Measurements from ENCODE around the gene AKAP6. TPM values are rescaled to one million over a fixed set of nuclear protein-coding genes. Genes with fewer than 3 reads are reported as not detected.
"Not testable (repeated sequence)": the region's sequence is repeated elsewhere in the genome, so short reads cannot be mapped to it uniquely, and the experiment has no call there.

The AKAP6 gene
- polyA plus RNA-seq, 3 donors = 2.0 to 3.3 (median 2.7) TPM

DNA sequence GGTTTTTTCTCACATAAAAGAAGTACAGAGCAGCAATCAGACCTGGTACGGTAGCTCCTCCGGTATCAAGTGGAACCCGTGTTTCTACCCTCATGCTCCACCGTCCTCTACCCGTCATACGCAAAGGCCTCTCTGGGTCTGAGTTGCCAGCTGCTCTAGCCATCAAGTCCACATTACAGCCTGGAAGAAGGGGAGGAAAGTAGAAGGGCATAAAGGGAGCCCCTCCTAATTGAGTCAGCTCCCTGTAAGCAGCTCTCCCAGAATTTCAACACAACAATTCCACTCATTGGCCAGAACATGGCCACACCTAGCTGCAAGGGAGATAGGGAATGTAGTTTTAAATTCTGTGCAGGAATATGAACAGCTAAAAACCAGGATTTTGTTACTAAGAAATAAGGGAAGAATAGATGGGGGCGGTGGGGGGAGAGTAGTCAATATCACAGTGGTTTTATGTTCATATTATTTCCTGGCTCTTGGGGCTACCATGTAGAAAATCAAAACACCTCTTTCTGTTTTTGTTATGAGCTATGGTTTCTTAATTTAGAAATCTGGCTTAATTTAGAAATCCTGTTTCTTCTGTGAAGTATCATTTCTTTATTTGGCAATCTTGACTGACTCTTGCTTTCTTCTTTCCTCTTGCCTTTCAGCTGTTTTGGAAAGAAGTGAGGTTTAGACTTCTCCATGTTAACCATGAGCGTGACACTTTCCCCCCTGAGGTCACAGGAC is 103.9 kb downstream of the AKAP6 start:
- DNase-seq (ENCODE audit: low read depth in 3 of 3, low spot score in 2 of 3) = no peak

GRCh38 chr14:32434180-32434579 is 105.1 kb downstream of the AKAP6 start:
- no peak for DNase-seq (ENCODE audit: low read depth in 3 of 3, low spot score in 2 of 3)

DNA sequence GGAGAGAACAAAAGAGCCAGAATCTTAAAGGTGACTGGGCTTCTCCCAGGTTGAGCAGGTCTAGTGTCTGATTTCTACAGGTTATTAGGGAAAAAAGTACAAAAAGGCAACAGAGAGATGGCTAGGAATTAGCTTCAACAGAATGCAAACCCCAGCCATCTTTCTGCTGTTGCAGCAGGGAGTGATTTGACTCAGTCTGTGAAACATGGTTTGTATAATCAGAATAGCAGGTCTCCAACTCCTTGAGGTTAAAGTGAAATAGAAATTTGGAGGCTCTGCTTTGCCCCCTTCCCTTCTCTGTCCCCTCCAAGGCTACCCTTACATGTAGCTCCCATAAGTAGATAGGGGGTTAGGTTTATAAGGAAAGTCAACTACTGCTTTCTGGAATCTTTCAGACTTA is 105.8 kb downstream of the AKAP6 start:
- DNase-seq (ENCODE audit: low read depth in 3 of 3, low spot score in 2 of 3) = no peak

DNA sequence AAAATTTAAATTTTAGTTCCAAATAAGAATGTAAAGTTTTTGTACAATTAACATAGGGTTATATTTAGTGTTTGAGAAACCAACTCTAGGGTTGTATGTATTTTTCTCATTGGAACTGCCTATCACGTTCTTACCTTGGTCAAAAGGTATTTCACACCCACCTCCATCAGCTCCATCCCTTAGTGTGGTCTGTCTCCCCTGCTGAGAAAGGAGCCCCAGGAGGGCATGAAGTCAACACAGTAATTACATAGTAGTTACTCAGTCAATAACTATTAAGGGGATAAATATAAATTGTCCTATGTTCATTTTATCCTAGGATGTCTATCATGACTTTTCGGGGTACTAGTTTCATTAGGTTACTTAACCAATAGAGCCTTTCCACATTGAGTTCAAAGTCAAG is 106.3 kb downstream of the AKAP6 start:
- no peak for DNase-seq (ENCODE audit: low read depth in 3 of 3, low spot score in 2 of 3)

GRCh38 chr14:32436993-32437392 is 107.9 kb downstream of the AKAP6 start:
- DNase-seq (ENCODE audit: low read depth in 3 of 3, low spot score in 2 of 3) = no peak

GRCh38 chr14:32438517-32438916 is 109.4 kb downstream of the AKAP6 start:
- DNase-seq (ENCODE audit: low read depth in 3 of 3, low spot score in 2 of 3) = no peak

DNA sequence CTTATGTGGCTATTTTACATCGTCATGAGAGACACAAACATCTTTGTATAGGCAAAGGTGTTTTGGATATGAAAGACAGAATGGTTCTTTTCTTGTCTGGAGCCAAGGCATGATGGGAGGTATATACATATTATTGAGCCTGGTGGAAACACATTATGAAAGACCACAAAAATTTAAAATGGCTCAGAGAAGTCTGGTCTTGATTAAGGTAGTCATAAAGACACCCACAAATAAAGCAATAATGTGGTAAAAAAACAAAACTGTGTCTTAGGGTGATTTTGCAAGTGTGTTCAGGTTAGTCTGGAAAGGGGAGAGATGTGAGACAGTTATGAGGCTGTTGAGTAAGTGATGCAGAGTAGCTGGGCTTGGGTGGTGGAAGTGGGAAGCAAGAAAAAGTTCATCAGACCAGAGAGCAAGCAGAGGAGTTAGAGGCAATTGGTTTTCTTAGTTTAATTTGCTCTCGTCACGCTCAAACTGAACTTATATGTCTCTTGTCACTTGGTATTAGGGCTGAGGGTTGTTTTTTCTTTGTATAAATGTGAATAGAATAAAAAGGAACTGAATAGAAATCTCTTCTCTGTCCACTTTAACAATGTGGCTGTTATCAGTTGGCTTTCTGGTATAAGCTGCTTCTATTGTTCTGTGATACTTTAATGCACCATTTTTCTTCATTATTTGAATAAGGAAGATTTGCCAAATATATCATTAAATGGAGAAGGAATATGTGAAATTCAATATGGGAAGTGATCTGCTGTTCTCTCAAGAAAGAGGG is 115.0 kb downstream of the AKAP6 start:
- no peak for DNase-seq (ENCODE audit: low read depth in 3 of 3, low spot score in 2 of 3)

- no peak for DNase-seq (ENCODE audit: low read depth in 3 of 3, low spot score in 2 of 3)
Observed at GRCh38 chr14:32447371-32447770, 118.3 kb downstream of the AKAP6 start.

DNA sequence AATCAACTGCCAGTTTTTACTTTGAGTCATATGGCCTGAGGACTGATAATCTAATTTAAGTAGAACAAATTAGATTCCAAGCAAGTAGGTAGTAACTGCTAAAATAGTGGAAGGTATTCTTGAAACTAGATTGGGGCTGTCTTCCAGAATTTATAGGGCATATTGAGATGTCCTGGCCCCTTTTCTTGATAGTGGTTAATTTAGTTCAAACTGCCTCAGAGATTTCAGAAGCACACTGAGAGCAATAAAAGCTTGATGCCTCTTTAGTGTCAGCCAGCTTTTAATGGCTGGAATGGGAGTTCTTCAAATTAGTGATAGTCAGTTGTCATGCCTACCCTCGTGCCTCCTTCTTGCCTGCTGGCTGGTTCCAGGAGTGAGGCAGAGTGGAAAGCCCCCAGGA is 120.5 kb downstream of the AKAP6 start:
- DNase-seq (ENCODE audit: low read depth in 3 of 3, low spot score in 2 of 3) = no peak

DNA sequence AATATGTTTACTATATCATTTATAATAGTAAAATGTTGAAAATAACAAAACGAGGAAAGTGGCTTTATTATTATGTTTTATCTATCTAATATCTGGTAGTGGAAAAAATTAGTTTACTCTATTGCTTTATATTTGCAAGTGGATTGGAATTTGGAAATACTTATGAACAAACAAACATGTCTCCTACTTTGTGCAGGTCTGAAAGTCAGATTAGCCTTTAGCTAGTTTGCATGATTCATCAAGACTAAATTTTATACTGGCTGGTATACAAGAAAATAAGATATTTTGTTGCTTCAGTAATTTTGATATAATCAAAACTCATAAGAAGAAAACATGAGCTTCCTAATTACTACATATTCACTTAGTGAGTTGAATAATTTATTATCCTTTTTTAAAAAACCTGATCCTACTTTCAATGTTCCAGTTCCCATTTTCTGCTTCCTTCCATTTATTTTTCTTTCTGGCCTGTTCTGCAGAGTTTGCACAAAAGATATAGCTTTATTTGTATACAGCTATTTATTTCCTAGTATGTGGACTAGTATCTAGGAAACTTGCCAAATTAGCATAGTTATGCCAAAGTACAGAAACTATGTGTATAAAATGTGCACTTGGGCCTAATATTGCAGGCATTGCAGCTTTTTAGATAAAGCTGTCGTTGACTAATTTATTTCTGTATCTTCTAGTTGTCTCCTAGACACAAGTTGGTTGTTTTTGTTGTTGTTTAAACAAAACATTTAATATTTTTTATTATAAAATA is 122.0 kb downstream of the AKAP6 start:
- DNase-seq (ENCODE audit: low read depth in 3 of 3, low spot score in 2 of 3) = no peak

DNA sequence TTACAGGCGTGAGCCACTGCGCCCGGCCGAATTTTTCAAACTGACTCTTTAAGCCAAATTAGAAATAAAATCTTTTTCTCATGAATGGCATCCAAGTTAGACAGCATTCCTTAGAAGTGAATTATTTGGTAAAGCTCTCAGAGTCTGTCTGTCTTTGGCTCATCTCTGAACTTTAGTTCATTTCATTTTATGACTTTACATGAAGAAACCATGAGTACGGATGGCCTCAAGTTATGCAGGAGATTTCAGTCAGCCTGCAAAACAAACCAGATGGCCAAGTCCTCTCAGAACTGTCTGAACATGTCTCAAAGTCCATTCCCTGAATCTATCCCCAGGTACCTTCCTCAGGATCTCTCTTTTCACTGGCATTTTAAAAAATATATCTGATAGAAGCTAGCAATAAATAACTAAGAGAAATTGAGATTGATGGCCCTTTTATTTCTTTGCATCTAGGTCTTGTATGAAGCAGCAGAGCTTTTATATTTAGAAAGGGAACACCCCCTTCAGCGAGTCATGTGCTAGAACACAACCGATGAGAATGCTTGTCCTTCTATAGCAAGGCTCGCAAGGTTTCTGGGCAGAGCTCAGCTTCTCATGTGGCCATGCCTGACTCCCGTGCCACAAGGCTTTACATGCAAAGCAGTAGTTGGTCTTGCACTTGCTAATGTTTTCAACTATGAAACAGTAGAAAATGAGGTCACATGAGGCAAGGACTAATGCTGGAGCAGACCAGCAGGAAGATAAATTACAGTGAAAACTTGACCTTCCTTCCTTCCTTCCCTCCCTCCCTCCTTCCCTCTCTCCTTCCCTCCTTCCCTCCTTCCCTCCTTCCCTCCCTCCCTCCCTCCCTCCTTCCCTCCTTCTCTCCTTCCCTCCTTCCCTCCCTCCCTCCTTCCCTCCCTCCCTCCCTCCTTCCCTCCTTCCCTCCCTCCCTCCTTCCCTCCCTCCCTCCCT is 125.0 kb downstream of the AKAP6 start:
- no peak for DNase-seq (ENCODE audit: low read depth in 3 of 3, low spot score in 2 of 3)

- DNase-seq (ENCODE audit: low read depth in 3 of 3, low spot score in 2 of 3) = no peak
Observed at GRCh38 chr14:32457213-32457920, 128.3 kb downstream of the AKAP6 start.

DNA sequence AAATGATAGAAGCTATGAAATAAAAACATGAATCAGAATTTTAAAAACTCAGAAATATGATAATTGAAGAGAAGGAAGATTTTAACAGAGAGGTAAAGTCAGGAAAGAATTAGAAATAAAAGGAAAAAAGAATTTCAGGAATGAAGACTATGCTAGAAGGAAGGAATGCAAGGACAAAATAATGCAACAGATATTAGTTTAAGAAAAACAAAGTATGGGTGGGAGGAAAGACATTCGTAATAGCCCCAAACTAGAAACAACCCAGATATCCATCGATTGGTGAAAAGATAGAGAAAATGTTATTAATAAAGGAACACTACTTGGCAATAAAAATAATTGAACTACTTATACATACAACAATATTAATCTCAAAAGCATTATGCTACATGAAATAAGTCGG is 129.6 kb downstream of the AKAP6 start:
- no peak for DNase-seq (ENCODE audit: low read depth in 3 of 3, low spot score in 2 of 3)

DNA sequence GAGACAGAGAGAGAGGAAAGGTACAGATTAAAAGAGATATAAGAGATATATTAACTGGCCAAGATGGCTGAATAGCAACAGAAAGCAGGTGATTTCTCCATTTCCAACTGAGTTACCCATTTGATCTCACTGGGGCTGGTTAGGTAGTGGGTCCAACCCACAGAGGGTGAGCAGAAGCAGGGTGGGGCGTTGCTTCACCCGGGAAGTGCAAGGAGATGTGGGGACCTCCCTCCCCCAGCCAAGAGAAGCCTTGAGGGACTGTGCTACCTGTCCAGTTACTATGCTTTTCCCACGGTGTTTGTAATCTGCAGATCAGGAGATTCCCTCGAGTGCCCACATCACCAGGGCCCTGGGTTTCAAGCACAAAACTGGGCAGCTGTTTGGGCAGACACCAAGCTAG is 131.2 kb downstream of the AKAP6 start:
- no peak for DNase-seq (ENCODE audit: low read depth in 3 of 3, low spot score in 2 of 3)

DNA sequence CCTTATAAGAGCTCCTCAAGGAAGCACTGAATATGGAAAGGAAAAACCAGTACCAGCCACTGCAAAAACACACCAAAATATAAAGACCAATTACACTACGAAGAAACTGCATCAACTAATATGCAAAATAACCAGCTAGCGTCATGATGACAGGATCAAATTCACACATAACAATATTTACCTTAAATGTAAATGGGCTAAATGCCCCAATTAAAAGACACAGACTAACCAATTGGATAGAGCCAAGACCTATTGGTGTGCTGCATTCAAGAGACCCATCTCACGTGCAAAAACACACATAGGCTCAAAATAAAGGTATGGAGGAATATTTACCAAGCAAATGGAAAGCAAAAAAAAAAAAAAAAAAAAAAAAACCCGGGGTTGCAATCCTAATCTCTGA is 133.5 kb downstream of the AKAP6 start:
- not testable (repeated sequence) for DNase-seq (ENCODE audit: low read depth in 3 of 3, low spot score in 2 of 3)

GRCh38 chr14:32468955-32469354 is 139.9 kb downstream of the AKAP6 start:
- no peak for DNase-seq (ENCODE audit: low read depth in 3 of 3, low spot score in 2 of 3)

DNA sequence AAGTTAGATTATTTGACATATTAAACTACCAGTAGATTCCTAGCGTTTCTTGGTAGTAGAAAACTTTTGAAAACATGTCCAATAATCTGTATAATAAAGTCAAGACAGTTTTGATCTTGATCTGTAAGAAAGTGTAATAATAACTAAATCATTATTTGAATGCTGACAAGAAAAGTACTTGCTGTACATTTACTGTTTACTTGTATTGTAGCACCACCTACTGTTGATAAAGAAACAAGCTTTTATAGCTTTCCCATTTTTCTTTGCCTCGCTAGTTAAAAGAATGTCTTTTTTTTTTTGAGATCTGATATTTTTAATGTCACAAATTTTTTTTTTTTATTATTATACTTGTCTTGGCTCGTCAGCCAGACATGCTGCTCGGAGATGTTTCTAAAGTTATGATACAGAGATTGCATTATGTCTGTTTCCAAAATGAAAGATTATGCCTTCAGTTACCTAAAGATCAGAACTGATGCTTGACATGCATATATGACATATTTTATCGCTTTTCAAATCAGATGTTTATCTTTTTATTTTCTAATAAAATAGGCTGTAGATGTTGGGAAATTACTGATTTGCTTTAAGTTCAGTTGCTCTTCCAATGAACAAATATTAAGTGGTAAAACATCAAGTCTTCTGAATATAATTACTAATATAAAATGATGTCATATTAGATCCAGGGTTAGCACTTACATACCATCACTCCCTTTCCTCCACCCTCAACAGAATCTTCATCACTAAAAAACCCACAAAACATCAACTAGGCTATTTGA is 140.5 kb downstream of the AKAP6 start:
- no peak for DNase-seq (ENCODE audit: low read depth in 3 of 3, low spot score in 2 of 3)

DNA sequence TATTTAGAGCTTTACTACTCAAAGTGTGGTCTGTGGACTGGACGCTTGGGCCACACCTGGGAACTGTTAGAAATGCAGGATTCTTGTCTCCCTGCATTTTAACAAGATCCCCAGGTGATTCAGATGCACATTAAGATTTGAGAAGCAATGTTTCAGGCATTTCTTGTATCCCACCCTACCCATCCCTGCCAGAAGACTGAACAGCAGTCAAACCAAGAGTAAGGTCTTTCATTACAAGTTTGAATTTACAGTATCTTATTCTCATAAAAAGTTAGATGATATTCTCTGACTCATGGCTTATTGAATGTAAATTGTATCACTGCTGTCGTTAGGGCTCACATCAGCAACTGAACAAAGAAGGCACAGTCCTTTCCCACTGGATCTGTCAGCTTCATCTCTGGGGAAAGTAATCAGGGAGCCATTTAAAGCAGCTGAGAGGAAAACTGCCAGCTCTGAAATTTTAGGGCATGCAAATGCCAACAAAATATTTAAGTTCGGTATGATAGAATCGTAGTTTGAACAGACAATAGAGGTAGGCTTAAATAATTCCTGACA is 141.1 kb downstream of the AKAP6 start:
- no peak for DNase-seq (ENCODE audit: low read depth in 3 of 3, low spot score in 2 of 3)

GRCh38 chr14:32471181-32471580 is 142.1 kb downstream of the AKAP6 start:
- no peak for DNase-seq (ENCODE audit: low read depth in 3 of 3, low spot score in 2 of 3)

All from right renal cortex interstitium (tissue), 3 donors.